Erythroblast (primary cell): ENCODE results near the gene TGM6.

Experiments
- GATA1 ChIP-seq: IDR thresholded peaks from 2 replicates; pipeline ENCODE4 v1.6.1; 2011; ENCODE audit warnings: low read depth, mild to moderate bottlenecking, control low read depth, low read length, moderate library complexity
- POLR2A ChIP-seq: IDR thresholded peaks from 2 replicates; pipeline ENCODE4 v1.6.1; 2011; ENCODE audit warnings: mild to moderate bottlenecking, low read length

- TF ChIP-seq POLR2A (no peak), GATA1 (no peak)
Measured at GRCh38 chr20:2331901-2332565, 48.7 kb upstream of the TGM6 start.
